ENCODE data around the gene ATP11A.

DNA sequence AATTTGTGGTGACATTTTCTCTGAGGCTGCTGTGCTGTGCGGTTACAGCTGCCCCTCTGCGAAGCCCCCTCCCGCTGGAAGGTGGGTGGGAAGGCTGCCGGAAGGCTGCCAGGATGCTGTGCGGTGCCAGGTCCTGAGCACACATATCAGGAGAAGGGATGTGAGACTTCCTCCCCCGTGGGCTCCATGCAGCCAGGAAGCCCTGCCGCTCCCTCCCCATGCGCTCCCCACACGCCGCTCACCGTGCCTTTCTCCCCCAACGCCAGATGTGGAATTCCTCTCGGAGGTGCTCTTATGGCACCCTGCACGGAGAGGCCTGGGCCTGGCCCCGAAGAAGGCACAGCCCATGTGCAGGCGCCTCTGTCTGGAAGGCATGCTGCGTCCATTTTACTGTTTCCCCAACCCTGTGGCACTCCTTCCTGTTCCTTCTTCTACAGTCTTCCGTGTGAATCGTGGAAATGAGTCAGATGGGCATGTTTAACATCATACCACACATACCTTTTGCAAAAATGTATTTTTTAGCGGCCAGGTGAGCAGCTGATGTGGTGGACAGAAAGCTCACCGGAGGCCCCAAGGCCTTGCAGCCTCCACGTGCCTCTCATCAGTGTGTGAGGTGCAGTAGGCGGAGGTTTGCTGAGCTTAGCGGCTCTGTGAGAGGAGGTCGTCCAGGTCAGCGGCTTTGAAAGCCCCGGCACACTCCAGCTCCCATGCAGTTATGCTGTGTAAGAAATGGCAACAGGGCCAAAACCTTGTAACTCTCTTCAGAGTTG is 88.0 kb downstream of the ATP11A start:
- TF ChIP-seq, protein P1, sequence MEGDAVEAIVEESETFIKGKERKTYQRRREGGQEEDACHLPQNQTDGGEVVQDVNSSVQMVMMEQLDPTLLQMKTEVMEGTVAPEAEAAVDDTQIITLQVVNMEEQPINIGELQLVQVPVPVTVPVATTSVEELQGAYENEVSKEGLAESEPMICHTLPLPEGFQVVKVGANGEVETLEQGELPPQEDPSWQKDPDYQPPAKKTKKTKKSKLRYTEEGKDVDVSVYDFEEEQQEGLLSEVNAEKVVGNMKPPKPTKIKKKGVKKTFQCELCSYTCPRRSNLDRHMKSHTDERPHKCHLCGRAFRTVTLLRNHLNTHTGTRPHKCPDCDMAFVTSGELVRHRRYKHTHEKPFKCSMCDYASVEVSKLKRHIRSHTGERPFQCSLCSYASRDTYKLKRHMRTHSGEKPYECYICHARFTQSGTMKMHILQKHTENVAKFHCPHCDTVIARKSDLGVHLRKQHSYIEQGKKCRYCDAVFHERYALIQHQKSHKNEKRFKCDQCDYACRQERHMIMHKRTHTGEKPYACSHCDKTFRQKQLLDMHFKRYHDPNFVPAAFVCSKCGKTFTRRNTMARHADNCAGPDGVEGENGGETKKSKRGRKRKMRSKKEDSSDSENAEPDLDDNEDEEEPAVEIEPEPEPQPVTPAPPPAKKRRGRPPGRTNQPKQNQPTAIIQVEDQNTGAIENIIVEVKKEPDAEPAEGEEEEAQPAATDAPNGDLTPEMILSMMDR (conservative IDR thresholded peaks at IDR 0.05; ENCODE audit: low read depth, low read length) = no peak
- TF ChIP-seq EZH2phosphoT487 (IDR thresholded peaks at IDR 0.05; ENCODE audit: borderline replicate concordance, low read length) = no peak
